GM19455 (cell line): ENCODE results near the gene LONRF3.

Source experiments
- ATAC-seq: cut with Tn5 transposase; IDR thresholded peaks from one replicate; pipeline ENCODE4 v1.9.1; 2021; ENCODE audit not compliant: unreplicated experiment

LONRF3 gene

DNA sequence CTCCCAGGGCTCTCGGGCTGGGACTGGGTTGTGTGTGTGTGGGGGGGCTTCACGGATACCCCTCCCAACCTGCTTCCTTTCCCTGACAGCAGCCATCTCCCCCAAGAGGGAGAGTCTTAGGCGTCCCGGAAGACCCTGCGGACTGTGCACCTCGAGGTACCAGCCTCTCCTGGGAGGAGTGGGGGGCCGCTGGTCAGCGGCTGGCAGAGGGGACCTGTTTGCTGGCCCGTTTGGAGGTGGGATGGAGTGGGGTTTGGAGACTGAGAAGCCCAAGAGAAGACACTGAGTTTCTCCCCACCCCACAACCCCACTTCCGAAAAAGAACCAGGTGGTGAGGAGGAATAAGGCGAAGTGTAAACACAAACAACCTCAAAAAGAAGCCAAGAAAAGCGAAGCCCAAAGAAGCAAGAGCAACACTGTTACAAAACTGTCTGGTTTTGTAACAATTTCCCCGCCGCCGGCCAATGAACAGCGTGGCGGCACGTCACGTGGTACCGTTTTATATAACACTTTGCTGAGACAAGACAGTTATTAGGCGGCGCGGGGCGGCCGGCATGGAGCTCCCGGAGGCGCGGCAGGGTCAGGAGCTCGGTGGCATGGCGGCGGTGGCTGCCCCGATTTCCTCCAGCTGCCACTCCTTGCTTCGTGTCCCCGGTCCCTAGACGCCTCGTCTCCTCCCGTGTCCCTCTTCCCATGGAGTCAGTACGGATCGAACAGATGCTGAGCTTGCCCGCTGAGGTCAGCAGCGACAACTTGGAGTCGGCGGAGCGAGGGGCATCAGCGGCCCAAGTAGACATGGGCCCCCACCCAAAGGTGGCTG is at the start of gene LONRF3:
LONRF3 (plus strand) TSS at position 531 of the 820 bp plus-strand sequence; CDS start at position 694, 163 bp downstream.
- ATAC-seq, result no peak

DNA sequence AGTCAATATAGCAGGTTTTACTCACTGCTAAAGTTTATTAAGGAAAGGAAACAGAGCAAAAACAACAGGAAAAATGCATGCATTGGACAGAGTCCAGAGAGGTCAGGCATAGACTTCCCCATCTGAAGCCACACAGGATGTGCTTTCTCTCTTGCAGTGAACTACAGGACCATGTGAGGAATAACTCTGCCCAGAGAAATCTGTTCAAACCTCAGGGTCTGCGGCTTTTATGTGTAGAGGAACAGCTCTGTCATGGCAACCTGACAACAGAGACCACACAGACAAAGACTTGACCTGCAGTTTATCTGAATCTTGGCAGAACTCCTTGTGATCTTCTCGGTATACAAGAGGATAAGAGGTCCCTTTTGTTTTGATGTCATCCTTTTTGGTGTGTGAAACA is 46.3 kb upstream of the LONRF3 start:
- no peak for ATAC-seq

GRCh38 chrX:118935352-118935751 is 39.1 kb upstream of the LONRF3 start:
- ATAC-seq, result no peak

- ATAC-seq, result no peak
These were observed 33.3 kb upstream of the LONRF3 start for GRCh38 chrX:118941147-118941546.

DNA sequence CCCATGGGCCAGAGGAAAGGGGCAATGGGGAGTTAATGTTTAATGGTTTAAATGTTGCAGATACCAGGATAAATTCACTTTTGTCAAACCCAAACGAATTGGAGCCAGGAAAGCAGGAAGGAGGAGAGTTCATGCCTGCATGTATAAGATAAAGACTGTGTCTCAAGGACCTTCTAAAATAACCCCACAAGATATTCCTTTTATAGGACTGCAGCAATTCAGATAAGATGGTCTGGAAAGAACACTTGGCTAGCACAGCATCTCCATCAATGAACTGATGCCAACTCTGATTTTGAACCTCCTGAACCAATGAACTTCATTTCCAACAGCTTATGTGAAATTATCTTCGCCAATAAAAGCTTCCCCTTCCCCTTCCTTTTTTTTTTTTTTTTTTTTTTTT is 31.3 kb upstream of the LONRF3 start:
- no peak for ATAC-seq

DNA sequence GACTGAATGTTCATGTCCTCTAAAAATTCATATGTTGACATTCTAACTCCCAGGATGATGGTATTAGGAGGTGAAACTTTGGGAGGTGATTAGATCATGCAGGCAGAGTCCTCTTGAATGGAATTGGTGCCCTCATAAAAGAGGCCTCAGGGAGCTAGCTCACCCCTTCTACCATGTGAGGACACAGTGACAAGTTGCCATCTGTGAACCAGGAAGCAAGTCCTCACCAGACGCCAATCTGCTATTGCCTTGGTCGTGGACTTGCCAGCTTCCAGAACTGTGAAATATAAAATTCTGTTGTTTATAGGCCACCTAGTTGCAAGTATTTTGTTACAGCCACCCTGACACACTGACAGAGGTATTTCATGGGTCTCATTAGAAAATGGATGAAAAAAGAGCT is 28.5 kb upstream of the LONRF3 start:
- ATAC-seq, result no peak

DNA sequence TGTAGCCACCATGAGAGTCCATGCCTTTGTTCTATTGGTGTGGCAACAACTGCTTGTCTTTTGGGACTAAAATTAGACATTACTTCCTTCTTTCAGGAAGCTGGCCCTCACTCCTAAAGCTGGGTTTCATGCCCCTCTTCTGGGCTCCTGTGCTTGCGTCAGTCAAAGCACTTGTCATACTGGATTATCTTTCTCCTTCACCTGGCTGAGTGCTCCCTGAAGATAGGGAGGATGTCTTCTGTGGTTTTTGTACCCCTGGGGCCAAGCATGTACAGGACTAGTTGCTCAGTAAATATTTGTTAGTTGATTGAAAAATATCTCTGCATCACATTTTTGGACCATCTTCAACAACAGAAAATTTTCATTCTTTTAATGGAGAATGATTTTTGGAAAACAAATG is 26.1 kb upstream of the LONRF3 start:
- no peak for ATAC-seq

DNA sequence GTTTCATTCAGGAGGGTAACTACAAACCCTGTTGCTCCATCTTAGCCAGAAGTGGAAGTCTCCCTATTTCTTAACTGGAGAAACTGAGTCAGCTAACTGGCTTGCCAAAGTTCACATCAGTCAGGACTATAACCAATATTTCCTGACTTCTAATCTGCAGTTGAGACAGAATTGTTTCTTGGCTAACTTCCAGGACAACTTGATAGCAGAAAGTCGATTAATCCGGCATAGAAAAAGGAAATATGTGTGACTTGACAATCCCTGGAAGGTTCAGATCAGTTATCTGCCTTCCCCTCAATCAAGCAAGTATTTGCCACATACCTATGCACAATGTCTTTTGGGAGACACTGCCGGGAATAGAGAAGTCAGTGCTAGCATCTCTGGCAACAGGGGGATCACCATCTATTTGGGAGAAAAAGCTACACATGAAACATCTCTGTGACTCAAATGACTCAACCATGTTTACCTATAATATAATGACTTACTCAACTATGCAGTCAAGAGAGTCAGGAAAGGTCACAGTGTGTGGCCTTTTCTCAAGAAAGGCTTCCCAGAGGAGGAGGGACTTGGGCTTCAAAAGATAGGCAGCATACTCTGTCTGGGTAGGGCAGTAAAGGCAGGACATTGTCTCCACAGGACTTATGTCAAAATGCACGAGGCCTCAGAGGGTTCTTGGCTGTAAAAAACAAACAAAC is 12.4 kb upstream of the LONRF3 start:
- no peak for ATAC-seq

- ATAC-seq, result no peak
These were observed 11.3 kb upstream of the LONRF3 start for GRCh38 chrX:118963159-118963558.

- no peak for ATAC-seq
These were observed 10.2 kb upstream of the LONRF3 start for GRCh38 chrX:118964252-118964651.

- ATAC-seq, result no peak
These were observed 9.0 kb upstream of the LONRF3 start for GRCh38 chrX:118965395-118965794.

DNA sequence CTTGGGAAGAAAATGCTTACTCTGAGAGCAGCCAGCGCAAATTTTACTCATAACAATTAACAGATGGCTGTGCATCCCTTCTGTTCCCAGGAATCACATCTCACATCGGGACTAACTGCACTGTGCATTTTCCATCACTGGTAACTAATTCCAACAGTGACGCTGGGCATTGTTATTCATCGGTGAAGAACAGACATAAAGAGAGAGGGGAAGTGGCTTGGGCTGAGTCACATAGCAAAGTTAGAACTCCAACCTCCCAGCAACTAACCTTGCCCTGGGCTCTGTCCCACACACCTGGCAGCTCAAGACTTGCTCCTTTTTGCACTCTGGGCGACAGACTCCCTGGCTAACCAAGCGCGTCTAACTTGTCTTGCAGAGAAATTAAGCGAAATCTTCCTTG is 6.4 kb upstream of the LONRF3 start:
- ATAC-seq, result no peak

DNA sequence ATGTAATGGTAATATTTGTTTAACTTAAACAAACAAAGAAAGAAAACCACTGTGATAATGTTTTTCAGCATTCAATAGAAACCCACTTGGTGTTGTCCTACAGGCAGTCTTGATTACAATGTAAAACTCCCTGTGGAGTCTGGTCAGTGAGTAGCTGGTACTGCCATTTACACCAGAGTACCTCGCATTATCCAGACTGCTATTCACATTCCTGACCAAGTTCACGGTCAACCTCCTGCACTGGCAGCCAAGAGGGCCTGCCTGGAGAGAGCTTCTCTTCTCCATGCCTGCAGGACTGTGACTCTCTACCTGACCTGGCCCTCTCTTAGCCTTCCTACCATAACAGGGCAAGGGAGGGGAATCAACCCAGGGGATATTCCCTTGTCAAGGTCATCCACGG is 2.9 kb upstream of the LONRF3 start:
- ATAC-seq, result no peak

GRCh38 chrX:118973389-118974087 is 880 bp upstream of the LONRF3 start:
- ATAC-seq, result no peak

DNA sequence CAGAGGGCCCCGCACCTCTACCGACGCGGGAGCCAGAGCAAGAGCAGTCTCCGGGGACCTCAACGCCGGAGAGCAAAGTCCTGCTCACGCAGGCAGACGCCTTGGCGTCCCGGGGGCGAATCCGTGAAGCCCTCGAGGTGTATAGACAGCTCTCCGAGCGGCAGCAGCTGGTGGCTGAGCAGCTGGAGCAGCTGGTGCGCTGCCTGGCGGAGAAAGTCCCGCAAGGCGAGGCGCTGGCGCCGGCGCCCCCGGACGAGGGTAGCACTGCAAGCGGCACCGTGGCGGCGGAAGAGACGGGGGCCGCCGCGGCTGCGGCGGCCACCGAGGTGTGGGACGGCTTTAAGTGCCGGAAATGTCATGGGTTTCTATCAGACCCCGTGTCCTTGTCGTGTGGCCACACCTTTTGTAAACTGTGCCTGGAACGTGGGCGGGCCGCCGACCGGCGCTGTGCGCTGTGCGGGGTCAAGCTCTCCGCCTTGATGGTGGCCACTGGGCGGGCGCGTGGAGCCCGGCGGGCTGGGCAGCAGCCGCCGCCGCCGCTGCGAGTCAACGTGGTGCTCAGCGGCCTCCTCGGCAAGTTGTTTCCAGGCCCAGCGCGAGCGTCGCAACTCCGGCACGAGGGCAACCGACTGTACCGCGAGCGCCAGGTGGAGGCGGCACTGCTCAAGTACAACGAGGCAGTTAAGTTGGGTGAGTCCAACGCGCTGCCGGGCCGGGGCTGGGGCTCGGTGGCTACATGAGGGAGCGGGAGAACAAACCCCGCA is 672 bp downstream of the LONRF3 start:
- no peak for ATAC-seq

GRCh38 chrX:118975831-118976598 is 1.6 kb downstream of the LONRF3 start:
- no peak for ATAC-seq

DNA sequence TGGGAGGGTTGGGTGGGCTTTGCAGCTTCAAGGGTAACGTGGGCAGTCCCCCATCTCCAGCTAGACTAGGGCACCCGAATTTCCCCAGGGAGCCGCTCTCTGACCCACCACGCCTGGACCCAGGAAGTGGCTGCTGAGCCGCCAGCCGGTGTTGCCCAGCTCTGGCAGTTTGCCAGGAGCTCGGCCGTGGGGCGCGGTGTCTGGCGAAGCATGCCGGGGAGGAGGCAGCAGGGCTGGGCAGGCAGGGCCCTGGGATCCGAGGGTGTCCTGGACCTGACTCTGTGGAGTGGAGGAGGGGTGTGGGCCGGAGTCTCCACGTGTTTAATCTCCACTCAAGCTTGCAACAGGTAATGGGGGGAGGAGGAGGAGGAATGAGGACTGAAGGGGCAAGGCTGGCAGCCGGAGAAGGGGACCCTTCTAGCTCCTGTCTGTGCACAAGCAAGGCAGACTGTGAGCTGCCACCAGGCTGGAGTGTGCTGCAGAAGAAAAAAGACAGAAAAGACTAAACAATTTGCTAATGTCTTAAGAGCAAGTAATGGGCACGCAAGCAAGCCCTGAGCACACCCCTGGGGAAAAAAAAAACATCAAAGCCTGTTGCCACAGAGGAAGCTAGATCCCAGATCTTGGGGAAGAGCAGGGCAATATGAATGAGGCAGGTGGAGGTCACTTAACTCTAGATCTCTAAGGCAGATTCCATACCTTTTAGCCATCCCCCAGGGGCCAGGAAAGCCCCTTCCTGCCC is 2.4 kb downstream of the LONRF3 start:
- ATAC-seq, result no peak

DNA sequence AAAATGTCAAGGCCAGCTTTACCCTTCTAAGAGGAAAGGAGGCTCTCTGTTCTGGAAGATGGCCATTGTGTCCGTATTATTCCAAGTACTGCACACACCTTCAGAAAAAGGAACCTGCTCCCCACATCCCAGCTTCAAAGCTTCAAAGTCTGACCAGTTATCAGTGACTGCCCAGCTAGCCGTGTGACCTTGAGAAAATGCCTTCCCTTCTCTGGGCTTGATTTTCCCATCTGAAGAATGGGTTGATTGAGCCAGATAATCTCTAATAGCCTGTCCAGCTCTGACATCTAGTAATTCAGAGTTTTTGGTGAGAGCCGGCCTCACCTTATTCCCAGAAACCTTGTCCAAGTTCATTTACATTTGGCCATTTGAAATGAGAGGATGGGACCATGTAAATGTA is 3.0 kb downstream of the LONRF3 start:
- no peak for ATAC-seq

DNA sequence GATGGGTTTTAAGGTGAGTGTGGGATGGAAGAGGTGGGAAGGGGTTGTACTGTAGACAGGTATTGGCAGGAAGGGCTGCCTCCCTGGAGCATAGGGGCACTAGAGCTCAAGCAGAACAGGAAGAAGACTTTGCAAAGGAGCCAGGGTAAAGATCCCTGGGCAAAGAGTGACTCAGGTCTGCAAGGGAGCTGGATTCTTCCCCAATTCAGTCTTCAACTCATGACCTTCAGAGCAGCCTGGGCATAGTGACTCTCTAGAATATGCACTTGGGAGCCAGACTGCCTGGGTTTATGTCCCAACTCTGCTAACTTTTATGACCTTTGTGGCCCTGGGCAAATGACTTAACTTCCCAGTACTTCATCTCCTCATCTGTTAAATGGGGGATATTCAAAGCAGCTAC is 4.0 kb downstream of the LONRF3 start:
- no peak for ATAC-seq

- no peak for ATAC-seq
These were observed 6.3 kb downstream of the LONRF3 start for GRCh38 chrX:118980761-118981160.
